ENCODE measurements around the gene PTGR3. TPM values are rescaled to one million over a fixed set of nuclear protein-coding genes. Genes with fewer than 3 reads are reported as not detected.
A peak's percentile ranks its signal among the peaks of the same experiment; 100 is the strongest.

Gene PTGR3
- total RNA-seq, 4 donors from 2014 or later: 24.9 to 46.8 (median 29.6) TPM

DNA sequence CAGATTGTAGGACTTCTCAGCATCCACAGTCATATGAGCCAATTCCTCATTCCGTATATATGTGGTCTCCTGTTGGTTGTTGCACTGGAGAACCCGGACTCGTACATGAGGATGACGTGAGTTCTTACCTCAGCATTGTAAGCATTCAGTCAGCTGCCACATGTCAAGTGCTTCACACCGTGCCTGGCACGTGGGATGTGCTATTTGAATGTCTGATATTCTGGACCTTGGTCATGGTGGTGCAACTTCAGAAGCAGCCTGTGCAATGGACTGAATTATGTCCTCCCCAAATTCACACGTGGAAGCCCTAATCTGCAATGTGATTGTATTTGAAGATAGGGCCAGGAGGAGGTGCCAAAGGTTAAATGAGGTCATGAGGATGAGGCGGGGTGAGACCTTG, 32.1 kb downstream of the PTGR3 start:
- Histone ChIP-seq H3K4me1 (no peaks in the 10 kb centered on the region), H3K27ac (no peak overlapping the region), H3K36me3 (no peaks in the 10 kb centered on the region), H3K27me3 (no peaks in the 10 kb centered on the region), H3K4me3 (no peak overlapping the region), H3K9me3 (no peaks in the 10 kb centered on the region)
- TF ChIP-seq POLR2A (IDR thresholded peaks at IDR 0.05) (no peak), POLR2AphosphoS5 (IDR thresholded peaks at IDR 0.05) (no peak), EP300 (IDR thresholded peaks at IDR 0.05) (no peak)
- TF ChIP-seq, protein P1, sequence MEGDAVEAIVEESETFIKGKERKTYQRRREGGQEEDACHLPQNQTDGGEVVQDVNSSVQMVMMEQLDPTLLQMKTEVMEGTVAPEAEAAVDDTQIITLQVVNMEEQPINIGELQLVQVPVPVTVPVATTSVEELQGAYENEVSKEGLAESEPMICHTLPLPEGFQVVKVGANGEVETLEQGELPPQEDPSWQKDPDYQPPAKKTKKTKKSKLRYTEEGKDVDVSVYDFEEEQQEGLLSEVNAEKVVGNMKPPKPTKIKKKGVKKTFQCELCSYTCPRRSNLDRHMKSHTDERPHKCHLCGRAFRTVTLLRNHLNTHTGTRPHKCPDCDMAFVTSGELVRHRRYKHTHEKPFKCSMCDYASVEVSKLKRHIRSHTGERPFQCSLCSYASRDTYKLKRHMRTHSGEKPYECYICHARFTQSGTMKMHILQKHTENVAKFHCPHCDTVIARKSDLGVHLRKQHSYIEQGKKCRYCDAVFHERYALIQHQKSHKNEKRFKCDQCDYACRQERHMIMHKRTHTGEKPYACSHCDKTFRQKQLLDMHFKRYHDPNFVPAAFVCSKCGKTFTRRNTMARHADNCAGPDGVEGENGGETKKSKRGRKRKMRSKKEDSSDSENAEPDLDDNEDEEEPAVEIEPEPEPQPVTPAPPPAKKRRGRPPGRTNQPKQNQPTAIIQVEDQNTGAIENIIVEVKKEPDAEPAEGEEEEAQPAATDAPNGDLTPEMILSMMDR (IDR thresholded peaks at IDR 0.05): no peak
- WGBS, 2 donors (ENCODE audit: low coverage in 1 of 2): 69 to 100% methylated on average over 2 to 3 of the region's 8 CpGs
- no peak for ATAC-seq

DNA sequence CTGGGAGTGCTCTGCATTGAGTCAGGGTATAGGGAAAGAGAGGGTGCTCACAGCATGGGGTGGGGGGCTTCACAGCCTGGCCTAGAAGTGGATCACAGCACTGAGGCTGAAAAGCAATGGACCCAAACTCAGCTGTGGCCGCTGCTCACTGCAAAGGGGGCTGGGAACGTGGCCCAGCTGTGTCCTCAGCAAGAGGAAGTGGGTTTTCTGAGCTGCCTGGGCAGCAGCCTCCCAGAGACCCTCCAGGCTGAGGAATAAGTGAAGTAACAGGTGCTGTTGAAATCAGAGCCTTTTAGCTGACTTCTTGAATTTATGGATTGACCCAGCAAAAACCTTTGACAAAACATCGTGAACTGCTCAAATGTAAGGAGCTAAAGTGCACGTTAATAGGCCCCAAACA, 35.2 kb downstream of the PTGR3 start:
- Histone ChIP-seq H3K4me1 (peaks cover 0 to under 1% (median 0%) of the 10 kb centered on the region in 3 donors), H3K36me3 (no peaks in the 10 kb centered on the region), H3K27ac (no peak overlapping the region), H3K4me3 (no peak overlapping the region), H3K27me3 (no peaks in the 10 kb centered on the region), H3K9me3 (no peaks in the 10 kb centered on the region)
- no peak for TF ChIP-seq POLR2AphosphoS5 (IDR thresholded peaks at IDR 0.05)
- no peak for TF ChIP-seq POLR2A (IDR thresholded peaks at IDR 0.05)
- TF ChIP-seq, protein P1 (IDR thresholded peaks at IDR 0.05): no peak
- TF ChIP-seq EP300 (IDR thresholded peaks at IDR 0.05): no peak
- WGBS, 2 donors (ENCODE audit: low coverage in 1 of 2): 95% methylated on average over 2 of the region's 4 CpGs; no CpG with 5 or more reads in 1 of the 2 donors
- no peak for ATAC-seq

DNA sequence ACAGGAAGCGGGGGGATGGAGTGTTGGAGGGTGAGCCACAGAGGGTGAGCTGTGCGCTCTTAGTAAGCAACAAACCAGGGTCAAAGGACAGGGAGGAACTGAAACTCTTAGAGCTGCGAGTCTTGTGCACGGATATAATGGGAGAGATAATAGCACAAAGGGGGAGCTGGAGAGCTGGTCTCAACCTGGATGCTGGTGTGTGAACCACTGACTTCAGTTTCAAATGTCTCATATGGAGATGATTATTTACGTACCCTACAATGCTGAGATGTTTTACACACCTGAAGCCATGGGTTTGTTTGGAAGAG, 35.9 kb downstream of the PTGR3 start:
- TF ChIP-seq POLR2AphosphoS5 (IDR thresholded peaks at IDR 0.05) (no peak), EP300 (IDR thresholded peaks at IDR 0.05) (no peak), POLR2A (IDR thresholded peaks at IDR 0.05) (no peak)
- TF ChIP-seq, protein P1 (IDR thresholded peaks at IDR 0.05): no peak
- no peak overlapping the region for H3K4me3 ChIP-seq
- no peak for ATAC-seq
- H3K4me1 ChIP-seq: peaks cover 0 to 7% (median 0%) of the 10 kb centered on the region in 3 donors
- H3K27me3 ChIP-seq: no peaks in the 10 kb centered on the region
- no peaks in the 10 kb centered on the region for H3K9me3 ChIP-seq
- H3K36me3 ChIP-seq: no peaks in the 10 kb centered on the region
- H3K27ac ChIP-seq: no peak overlapping the region
- 68% methylated on average over 5 of the region's 5 CpGs for WGBS, 2 donors (ENCODE audit: low coverage in 1 of 2)

DNA sequence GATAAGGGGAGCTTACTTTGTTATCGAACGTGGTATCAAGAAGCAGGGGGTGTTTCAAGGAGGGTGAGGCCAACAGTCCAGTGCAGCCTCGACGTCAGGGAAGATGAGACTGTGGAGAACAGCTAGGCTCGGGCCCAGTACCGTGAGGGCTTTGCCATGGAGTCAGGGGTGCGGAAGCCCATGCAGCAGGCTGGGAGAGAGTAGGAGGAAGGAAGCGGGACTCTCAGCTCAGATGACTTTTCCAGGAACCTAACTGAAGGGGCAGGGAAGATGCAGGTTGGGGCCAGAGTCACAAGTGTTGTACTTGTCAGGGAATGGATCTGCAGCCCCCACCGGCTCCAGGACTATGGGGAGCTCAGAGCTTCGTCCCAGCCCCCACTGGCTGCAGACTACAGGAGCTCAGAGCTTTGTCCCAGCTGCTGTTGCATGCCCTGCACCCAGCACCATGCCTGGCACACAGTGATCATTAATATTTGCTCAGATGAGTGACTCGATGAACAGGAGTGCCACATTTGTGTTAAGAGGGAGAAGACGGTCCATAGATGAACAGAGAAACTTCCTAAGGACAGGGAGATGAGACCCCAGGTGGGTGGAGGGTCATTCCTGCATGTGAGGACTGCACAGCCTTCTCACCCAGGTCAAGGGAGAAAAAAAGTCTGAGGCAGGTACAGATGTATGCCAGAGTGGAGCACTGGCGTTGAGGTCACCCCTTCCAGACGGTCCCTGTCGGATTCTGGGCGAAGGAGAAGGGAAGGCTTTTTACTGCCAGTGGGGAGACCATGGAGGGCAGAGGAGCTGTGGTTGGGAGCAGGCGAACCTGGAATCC, 36.4 kb downstream of the PTGR3 start:
- Histone ChIP-seq H3K4me3 (no peak overlapping the region), H3K27ac (no peak overlapping the region), H3K36me3 (no peaks in the 10 kb centered on the region), H3K27me3 (no peaks in the 10 kb centered on the region), H3K9me3 (no peaks in the 10 kb centered on the region), H3K4me1 (peaks cover 0 to 8% (median 0%) of the 10 kb centered on the region in 3 donors)
- no peak for ATAC-seq
- WGBS, 2 donors (ENCODE audit: low coverage in 1 of 2): 64 to 86% methylated on average over 5 to 16 of the region's 17 CpGs
- no peak for TF ChIP-seq POLR2AphosphoS5 (IDR thresholded peaks at IDR 0.05)
- TF ChIP-seq EP300 (IDR thresholded peaks at IDR 0.05): no peak
- TF ChIP-seq POLR2A (IDR thresholded peaks at IDR 0.05): no peak
- TF ChIP-seq, protein P1 (IDR thresholded peaks at IDR 0.05): no peak

DNA sequence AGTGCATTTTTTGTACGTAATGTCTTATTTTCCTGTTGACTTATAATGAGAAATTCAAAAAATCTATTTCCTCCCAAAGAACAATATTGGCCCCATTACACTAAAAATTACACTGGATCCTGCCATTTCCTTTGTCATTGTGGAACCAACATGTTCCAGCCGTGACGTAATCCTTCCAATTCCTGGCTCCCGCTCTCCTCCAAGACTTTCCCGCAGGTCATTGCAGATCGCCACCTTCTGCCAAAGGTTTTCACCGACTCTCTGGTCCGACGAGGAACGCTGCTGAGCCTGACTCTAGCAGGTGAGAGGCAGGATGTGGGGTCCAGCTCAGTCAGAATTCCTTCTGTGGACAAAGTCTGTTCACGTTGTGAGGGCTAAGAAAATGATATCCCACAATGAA, 38.0 kb downstream of the PTGR3 start:
- H3K4me3 ChIP-seq: no peak overlapping the region
- peak overlapping the region in 2 of 4 donors; percentile 16 to 23 for H3K27ac ChIP-seq
- WGBS, 2 donors (ENCODE audit: low coverage in 1 of 2): 88 to 92% methylated on average over 2 to 10 of the region's 11 CpGs
- peaks cover 0 to 8% (median 0%) of the 10 kb centered on the region in 3 donors for H3K4me1 ChIP-seq
- H3K27me3 ChIP-seq: no peaks in the 10 kb centered on the region
- TF ChIP-seq, protein P1 (IDR thresholded peaks at IDR 0.05): no peak
- TF ChIP-seq POLR2A (IDR thresholded peaks at IDR 0.05): no peak
- no peak for TF ChIP-seq EP300 (IDR thresholded peaks at IDR 0.05)
- TF ChIP-seq POLR2AphosphoS5 (IDR thresholded peaks at IDR 0.05): no peak
- ATAC-seq: no peak
- H3K36me3 ChIP-seq: no peaks in the 10 kb centered on the region
- H3K9me3 ChIP-seq: no peaks in the 10 kb centered on the region

Measured in gastroesophageal sphincter (tissue), 4 donors.